ENCODE results near the gene SEPTIN5. TPM values are rescaled to one million over a fixed set of nuclear protein-coding genes. Genes with fewer than 3 reads are reported as not detected.

SEPTIN5 gene
- total and polyA plus RNA-seq, 7 donors: 1.2 to 26.0 (median 6.2) TPM

DNA sequence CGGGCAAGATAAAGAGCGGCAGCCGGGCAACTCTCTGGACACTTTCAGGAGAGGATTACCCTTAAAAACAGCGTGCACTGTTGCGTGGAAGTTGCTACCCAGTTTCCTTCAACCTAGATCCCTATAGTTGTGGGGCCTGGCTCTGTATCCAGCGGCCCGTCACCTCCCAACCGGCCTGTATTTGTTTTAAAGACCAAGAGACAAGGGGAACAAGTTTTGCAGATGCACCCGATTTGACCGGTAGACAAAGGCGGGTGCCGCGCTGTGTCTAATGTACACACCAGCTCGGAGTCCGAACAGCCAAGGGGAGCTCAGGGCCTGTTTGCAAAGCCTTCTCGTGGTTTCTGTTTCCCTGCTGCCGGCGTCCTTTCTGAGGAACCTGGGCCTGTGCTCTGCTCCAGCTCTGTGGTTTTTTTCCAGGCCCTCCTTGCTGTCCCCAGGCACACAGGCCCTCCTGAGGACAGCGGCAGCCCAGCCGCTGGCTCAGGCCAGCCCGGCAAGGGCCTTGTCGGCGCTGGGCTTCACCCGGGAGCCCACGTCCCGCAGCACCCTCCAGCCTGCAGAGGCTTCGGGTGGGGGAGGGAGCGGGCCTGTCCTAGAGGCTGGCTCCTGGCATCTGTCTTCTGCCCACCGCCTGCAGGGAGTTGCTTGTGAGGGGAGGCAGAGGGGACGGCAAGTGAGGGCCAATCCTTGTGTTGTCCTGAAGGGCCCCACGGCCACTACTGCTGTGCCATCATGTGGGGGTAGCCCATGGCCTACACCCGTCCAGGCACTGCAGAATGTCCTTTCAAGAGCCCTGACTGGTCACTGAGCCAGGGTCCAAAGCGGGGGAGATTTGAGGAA is 47.6 kb downstream of the SEPTIN5 start:
- Histone ChIP-seq H3K27ac (no peak overlapping the region), H3K9me3 (no peaks in the 10 kb centered on the region), H3K27me3 (peaks cover 44 to 93% (median 90%) of the 10 kb centered on the region in 3 donors), H3K4me3 (no peak overlapping the region), H3K36me3 (no peaks in the 10 kb centered on the region), H3K4me1 (peaks cover 0 to 36% (median 30%) of the 10 kb centered on the region in 4 donors)
- TF ChIP-seq POLR2AphosphoS5 (IDR thresholded peaks at IDR 0.05) (no peak), EP300 (IDR thresholded peaks at IDR 0.05) (no peak), POLR2A (IDR thresholded peaks at IDR 0.05) (no peak)
- TF ChIP-seq, protein P1, sequence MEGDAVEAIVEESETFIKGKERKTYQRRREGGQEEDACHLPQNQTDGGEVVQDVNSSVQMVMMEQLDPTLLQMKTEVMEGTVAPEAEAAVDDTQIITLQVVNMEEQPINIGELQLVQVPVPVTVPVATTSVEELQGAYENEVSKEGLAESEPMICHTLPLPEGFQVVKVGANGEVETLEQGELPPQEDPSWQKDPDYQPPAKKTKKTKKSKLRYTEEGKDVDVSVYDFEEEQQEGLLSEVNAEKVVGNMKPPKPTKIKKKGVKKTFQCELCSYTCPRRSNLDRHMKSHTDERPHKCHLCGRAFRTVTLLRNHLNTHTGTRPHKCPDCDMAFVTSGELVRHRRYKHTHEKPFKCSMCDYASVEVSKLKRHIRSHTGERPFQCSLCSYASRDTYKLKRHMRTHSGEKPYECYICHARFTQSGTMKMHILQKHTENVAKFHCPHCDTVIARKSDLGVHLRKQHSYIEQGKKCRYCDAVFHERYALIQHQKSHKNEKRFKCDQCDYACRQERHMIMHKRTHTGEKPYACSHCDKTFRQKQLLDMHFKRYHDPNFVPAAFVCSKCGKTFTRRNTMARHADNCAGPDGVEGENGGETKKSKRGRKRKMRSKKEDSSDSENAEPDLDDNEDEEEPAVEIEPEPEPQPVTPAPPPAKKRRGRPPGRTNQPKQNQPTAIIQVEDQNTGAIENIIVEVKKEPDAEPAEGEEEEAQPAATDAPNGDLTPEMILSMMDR (IDR thresholded peaks at IDR 0.05): no peak
- intact Hi-C loops (cut with DNase I): no loop called here
- 49 to 68% methylated on average over 33 of the region's 33 CpGs for WGBS, 2 donors
- DNase-seq: no peak

DNA sequence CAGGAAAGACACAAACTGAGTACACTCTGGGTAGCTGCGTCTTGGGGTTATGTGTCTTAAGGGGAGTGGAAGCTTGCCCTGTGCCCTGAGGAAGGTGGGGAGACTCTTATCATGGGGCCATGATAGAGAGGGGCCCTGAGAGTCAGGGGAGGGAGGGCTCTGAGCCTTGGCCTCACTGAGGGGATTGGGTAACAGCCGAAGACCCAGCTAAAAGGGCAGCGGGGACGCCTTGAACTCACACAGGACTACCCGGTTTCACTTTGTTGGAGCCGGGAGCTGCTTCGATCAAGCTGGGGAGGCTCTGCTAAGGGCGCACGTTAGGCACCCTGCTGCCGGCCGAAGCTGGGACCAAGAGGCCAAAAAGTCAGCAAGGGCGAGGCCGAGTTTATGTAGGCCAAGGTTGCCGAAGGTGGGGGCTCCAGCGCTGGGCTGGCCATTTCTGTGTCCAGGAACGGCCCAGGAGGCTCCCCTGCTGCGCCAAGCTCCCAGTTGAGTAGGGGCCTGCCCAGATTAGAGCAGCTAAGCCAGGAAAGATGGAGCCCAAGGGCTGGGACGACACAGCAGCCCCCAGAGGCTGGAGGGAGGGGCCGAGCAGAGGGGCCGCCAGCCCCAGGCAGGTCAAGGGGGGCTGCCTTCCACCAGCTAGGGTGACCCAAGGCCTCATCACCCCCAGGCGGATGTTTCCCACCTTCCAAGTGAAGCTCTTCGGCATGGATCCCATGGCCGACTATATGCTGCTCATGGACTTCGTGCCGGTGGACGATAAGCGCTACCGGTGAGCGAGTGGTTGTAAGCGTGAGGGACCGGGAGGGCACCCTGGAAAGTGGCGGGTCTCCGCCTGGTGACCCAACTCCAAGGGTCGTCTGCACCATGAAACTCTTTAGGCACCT is 48.5 kb downstream of the SEPTIN5 start:
- H3K4me1 ChIP-seq: peaks cover 0 to 40% (median 33%) of the 10 kb centered on the region in 4 donors
- 71 to 72% methylated on average over 34 of the region's 34 CpGs for WGBS, 2 donors
- H3K4me3 ChIP-seq: no peak overlapping the region
- H3K27ac ChIP-seq: no peak overlapping the region
- H3K27me3 ChIP-seq: peaks cover 51 to 93% (median 90%) of the 10 kb centered on the region in 3 donors
- no peak for DNase-seq
- H3K36me3 ChIP-seq: no peaks in the 10 kb centered on the region
- no peaks in the 10 kb centered on the region for H3K9me3 ChIP-seq
- intact Hi-C loops (cut with DNase I): no loop called here
- TF ChIP-seq POLR2AphosphoS5 (IDR thresholded peaks at IDR 0.05) (no peak), POLR2A (IDR thresholded peaks at IDR 0.05) (no peak), EP300 (IDR thresholded peaks at IDR 0.05) (no peak)
- TF ChIP-seq, protein P1 (IDR thresholded peaks at IDR 0.05): no peak

DNA sequence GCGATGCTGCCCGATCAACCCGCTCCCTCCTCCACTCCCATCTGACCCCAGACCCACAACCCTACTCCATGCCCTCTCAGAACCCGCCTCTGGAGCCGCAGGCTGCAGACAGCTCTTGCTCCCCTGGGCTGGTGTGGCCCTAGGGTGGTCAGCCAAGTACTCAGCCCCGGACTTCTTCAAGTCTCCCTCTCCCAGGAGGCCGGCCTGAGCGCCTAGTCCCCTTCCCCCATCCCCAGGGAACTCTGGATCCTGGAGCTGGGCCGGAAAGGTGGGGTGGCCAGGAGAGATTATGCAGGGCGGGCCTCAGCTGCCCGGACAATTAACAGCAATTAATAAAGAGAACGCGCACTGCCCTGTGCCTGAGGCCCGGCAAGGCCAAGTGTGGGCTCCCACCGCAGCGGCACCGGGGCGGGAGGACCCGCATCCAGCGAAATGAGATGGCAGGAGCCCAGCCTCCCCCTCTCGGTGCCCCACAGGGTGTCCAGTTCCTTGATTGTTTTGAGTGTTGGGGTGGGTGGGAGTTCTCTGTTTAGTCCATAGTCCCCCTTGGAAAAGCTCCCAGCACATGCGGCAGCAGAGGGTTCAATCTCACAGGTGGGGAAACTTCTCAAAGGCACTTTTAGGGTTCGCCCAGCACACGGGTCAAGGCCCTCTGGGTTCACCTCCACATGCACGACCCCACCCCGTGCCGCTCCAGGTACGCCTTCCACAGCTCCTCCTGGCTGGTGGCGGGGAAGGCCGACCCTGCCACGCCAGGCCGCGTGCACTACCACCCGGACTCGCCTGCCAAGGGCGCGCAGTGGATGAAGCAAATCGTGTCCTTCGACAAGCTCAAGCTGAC is 49.4 kb downstream of the SEPTIN5 start:
- no peak for TF ChIP-seq POLR2A (IDR thresholded peaks at IDR 0.05)
- TF ChIP-seq, protein P1 (IDR thresholded peaks at IDR 0.05): no peak
- no peak for TF ChIP-seq POLR2AphosphoS5 (IDR thresholded peaks at IDR 0.05)
- TF ChIP-seq EP300 (IDR thresholded peaks at IDR 0.05): no peak
- no peak for DNase-seq
- WGBS, 2 donors: 53 to 62% methylated on average over 39 of the region's 39 CpGs
- no peak overlapping the region for H3K4me3 ChIP-seq
- intact Hi-C loops (cut with DNase I): no loop called here
- H3K27ac ChIP-seq: no peak overlapping the region
- no peaks in the 10 kb centered on the region for H3K36me3 ChIP-seq
- peaks cover 58 to 93% (median 90%) of the 10 kb centered on the region in 3 donors for H3K27me3 ChIP-seq
- no peaks in the 10 kb centered on the region for H3K9me3 ChIP-seq
- H3K4me1 ChIP-seq: peaks cover 0 to 38% (median 33%) of the 10 kb centered on the region in 4 donors

DNA sequence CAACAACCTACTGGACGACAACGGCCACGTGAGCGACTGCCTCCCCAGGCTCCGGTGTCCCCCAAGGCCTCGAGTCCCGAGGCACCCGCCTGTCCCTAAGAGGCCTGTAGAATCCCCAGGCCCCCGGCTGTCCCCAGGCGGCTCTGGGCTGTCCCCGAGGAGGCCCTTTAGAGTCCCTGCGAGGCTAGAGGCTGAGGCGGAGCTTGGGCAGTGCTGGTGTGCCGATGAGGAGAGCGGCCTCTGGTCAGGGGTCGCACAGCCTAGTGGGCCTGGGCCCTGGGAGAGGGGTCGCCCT is 49.9 kb downstream of the SEPTIN5 start:
- Histone ChIP-seq H3K4me3 (no peak overlapping the region), H3K9me3 (no peaks in the 10 kb centered on the region), H3K36me3 (no peaks in the 10 kb centered on the region), H3K27me3 (peaks cover 53 to 93% (median 90%) of the 10 kb centered on the region in 3 donors), H3K4me1 (peaks cover 0 to 33% (median 30%) of the 10 kb centered on the region in 4 donors), H3K27ac (no peak overlapping the region)
- intact Hi-C loops (cut with DNase I): no loop called here
- DNase-seq: no peak
- 60 to 72% methylated on average over 17 of the region's 17 CpGs for WGBS, 2 donors
- TF ChIP-seq, protein P1 (IDR thresholded peaks at IDR 0.05): no peak
- no peak for TF ChIP-seq EP300 (IDR thresholded peaks at IDR 0.05)
- TF ChIP-seq POLR2AphosphoS5 (IDR thresholded peaks at IDR 0.05): no peak
- TF ChIP-seq POLR2A (IDR thresholded peaks at IDR 0.05): no peak

Measured in sigmoid colon (tissue), 7 donors.